HL-60 (cell line): ENCODE measurements around the gene BBS1.

Source experiments
- POLR2AphosphoS5 ChIP-seq: IDR thresholded peaks from 2 replicates; pipeline ENCODE4 v1.6.1; 2012; ENCODE audit warnings: low read depth
- TF ChIP-seq, protein P1 (sequence below): IDR thresholded peaks from one replicate; pipeline ENCODE4 v1.5.1; 2011; ENCODE audit warnings: low read length, control low read depth, inconsistent platforms; ENCODE audit not compliant: insufficient read depth

DNA sequence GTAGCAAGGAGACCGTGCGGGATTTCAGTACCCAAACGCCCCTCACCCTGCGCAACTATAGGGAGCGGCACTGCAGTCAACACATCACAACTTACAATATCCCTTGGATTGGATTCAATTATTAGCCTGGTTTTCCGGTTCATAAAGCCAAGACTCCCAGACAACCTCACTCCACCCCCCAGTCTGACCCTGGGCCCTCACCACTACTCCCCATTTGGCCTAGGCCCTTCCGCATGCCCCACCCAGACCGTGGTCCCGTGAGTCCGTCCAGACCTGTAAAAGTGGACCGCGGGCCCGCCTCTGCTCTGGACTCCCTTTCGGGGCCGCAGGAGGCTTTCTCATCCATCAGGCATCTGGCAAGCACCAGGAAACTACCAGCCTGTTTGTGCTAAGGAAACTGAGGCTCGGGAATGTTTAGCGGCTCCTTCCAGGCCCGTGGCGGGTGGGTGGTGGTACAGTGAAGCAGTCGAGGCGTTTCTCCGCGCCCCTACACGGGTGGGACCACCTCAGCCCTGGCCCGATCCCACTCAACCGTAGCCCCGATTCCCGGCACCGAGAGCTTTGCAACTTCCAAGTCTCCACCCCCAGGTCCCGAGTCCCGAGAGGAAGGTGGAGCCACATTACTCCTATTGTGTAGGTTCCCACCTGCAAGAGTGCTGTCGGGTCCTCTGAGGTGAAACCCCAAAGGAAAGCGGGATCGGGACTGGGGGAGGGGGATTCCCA, 30.9 kb upstream of the BBS1 start:
- no peak for TF ChIP-seq POLR2AphosphoS5
- TF ChIP-seq, protein P1, sequence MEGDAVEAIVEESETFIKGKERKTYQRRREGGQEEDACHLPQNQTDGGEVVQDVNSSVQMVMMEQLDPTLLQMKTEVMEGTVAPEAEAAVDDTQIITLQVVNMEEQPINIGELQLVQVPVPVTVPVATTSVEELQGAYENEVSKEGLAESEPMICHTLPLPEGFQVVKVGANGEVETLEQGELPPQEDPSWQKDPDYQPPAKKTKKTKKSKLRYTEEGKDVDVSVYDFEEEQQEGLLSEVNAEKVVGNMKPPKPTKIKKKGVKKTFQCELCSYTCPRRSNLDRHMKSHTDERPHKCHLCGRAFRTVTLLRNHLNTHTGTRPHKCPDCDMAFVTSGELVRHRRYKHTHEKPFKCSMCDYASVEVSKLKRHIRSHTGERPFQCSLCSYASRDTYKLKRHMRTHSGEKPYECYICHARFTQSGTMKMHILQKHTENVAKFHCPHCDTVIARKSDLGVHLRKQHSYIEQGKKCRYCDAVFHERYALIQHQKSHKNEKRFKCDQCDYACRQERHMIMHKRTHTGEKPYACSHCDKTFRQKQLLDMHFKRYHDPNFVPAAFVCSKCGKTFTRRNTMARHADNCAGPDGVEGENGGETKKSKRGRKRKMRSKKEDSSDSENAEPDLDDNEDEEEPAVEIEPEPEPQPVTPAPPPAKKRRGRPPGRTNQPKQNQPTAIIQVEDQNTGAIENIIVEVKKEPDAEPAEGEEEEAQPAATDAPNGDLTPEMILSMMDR = no peak
